NB4 (cell line): ENCODE data around the gene C3orf22.

Experiments
- DNase-seq: peaks from one replicate; pipeline ENCODE4 v3.0.0; 2010; ENCODE audit warnings: low read depth
- H3K4me3 ChIP-seq: one replicate; pipeline ENCODE4 v1.5.1; 2011; ENCODE audit warnings: mild to moderate bottlenecking, low read depth, low read length, moderate library complexity
- CTCF ChIP-seq: IDR thresholded peaks from one replicate; pipeline ENCODE4 v1.5.1; 2012; ENCODE audit warnings: low read depth, low read length
- MAX ChIP-seq: IDR thresholded peaks from 2 replicates; pipeline ENCODE4 v1.6.1; 2011; ENCODE audit warnings: low read depth, low read length
- MYC ChIP-seq: IDR thresholded peaks from 2 replicates; pipeline ENCODE4 v1.6.1; 2011; ENCODE audit warnings: low read depth, low read length
- POLR2A ChIP-seq: IDR thresholded peaks from 2 replicates; pipeline ENCODE4 v1.6.1; 2011; ENCODE audit warnings: mild to moderate bottlenecking; ENCODE audit not compliant: insufficient read length; ENCODE audit errors: extremely low read depth

The C3orf22 gene

GRCh38 chr3:126571078-126571477 lies 12.3 kb upstream of the C3orf22 start:
- TF ChIP-seq MAX (no peak), POLR2A (no peak), MYC (no peak), CTCF (no peak)
- no peak for DNase-seq
- no peak overlapping the region for H3K4me3 ChIP-seq

- no peak for DNase-seq
- H3K4me3 ChIP-seq: no peak overlapping the region
- TF ChIP-seq CTCF: no peak
- TF ChIP-seq MAX: no peak
- no peak for TF ChIP-seq MYC
- no peak for TF ChIP-seq POLR2A
These were observed 11.4 kb upstream of the C3orf22 start for GRCh38 chr3:126570103-126570541.

- no peak for TF ChIP-seq MAX
- TF ChIP-seq CTCF: no peak
- no peak for TF ChIP-seq POLR2A
- TF ChIP-seq MYC: no peak
- no peak overlapping the region for H3K4me3 ChIP-seq
These were observed 10.8 kb upstream of the C3orf22 start for GRCh38 chr3:126569390-126569975.

GRCh38 chr3:126568776-126569342 lies 10.1 kb upstream of the C3orf22 start:
- DNase-seq: no peak
- TF ChIP-seq CTCF: no peak
- no peak for TF ChIP-seq MAX
- TF ChIP-seq POLR2A: no peak
- no peak for TF ChIP-seq MYC
- H3K4me3 ChIP-seq: no peak overlapping the region

More at GRCh38 chr3:126569390-126569975, 10.8 kb upstream of the C3orf22 start:
- no peak for DNase-seq

GRCh38 chr3:126567696-126568438 lies 9.1 kb upstream of the C3orf22 start:
- TF ChIP-seq CTCF (no peak), MYC (no peak), POLR2A (no peak), MAX (no peak)
- H3K4me3 ChIP-seq: no peak overlapping the region
- DNase-seq: no peak
